SU-DHL-6 (cell line): Measurements from ENCODE around the gene RAD9B.

Source experiments
- CTCF ChIP-seq: fragments of 200-600 bp; sonication (generic); IDR thresholded peaks from one replicate; pipeline ENCODE4 v1.5.1; 2017; ENCODE audit warnings: antibody characterized with exemption, mild to moderate bottlenecking, low read length, moderate library complexity; ENCODE audit not compliant: insufficient read depth, poor library complexity, severe bottlenecking
- EZH2phosphoT487 ChIP-seq: fragments of 200-600 bp; sonication (generic), shearing (Covaris generic); conservative IDR thresholded peaks from 2 replicates; pipeline ENCODE4 v1.6.1; 2018; ENCODE audit warnings: mild to moderate bottlenecking, antibody characterized with exemption, low read length, moderate library complexity, mixed read lengths

GRCh38 chr12:110537605-110538409 lies 35.7 kb downstream of the RAD9B start:
- TF ChIP-seq CTCF (no peak), EZH2phosphoT487 (no peak)
